Endothelial cell (in vitro differentiated cells): Measurements from ENCODE around the gene WDR77. TPM values are rescaled to one million over a fixed set of nuclear protein-coding genes. Genes with fewer than 3 reads are reported as not detected.

Experiments
- DNase-seq: peaks from one replicate; pipeline ENCODE4 v3.0.0; 2021; ENCODE audit warnings: low spot score
- H3K27ac Mint-ChIP-seq: one replicate; pipeline ENCODE4 v1.8.0; 2021; ENCODE audit warnings: mixed read lengths, inconsistent platforms; ENCODE audit not compliant: unreplicated experiment
- H3K27me3 Mint-ChIP-seq: one replicate; pipeline ENCODE4 v1.8.0; 2021; ENCODE audit warnings: mild to moderate bottlenecking, moderate library complexity, mixed read lengths, inconsistent platforms; ENCODE audit not compliant: unreplicated experiment
- H3K36me3 Mint-ChIP-seq: one replicate; pipeline ENCODE4 v1.8.0; 2021; ENCODE audit warnings: mild to moderate bottlenecking, low read depth, mixed read lengths, inconsistent platforms; ENCODE audit not compliant: unreplicated experiment
- H3K4me1 Mint-ChIP-seq: one replicate; pipeline ENCODE4 v1.8.0; 2021; ENCODE audit warnings: mild to moderate bottlenecking, mixed read lengths, inconsistent platforms; ENCODE audit not compliant: unreplicated experiment
- H3K4me3 Mint-ChIP-seq: one replicate; pipeline ENCODE4 v1.8.0; 2021; ENCODE audit warnings: mild to moderate bottlenecking, mixed read lengths, inconsistent platforms; ENCODE audit not compliant: unreplicated experiment
- H3K9me3 Mint-ChIP-seq: one replicate; pipeline ENCODE4 v1.8.0; 2021; ENCODE audit warnings: mixed read lengths, inconsistent platforms; ENCODE audit not compliant: unreplicated experiment
- CTCF ChIP-seq: fragments of 200-600 bp; sonication (generic); IDR thresholded peaks from one replicate; pipeline ENCODE4 v1.5.0; 2021; ENCODE audit warnings: antibody characterized with exemption; ENCODE audit not compliant: unreplicated experiment
- total RNA-seq: library from RNA; stranded (reverse); fragmentation: NEBNext Ultra II Directional; extraction: Animal tissue kit (Norgen Biotek cat#: 25700); gene quantifications from one replicate; pipeline ENCODE4 v1.2.1, GENCODE V29; 2021; ENCODE audit not compliant: unreplicated experiment

The WDR77 gene
- total RNA-seq, 1 donor from 2014 or later, result 46.2 TPM

GRCh38 chr1:111466480-111466879 is 17.4 kb upstream of the WDR77 start:
- DNase-seq, result no peak
- Mint-ChIP-seq H3K4me1 (no peaks in the 10 kb centered on the region), H3K4me3 (no peak overlapping the region), H3K9me3 (no peaks in the 10 kb centered on the region), H3K36me3 (no peaks in the 10 kb centered on the region), H3K27ac (no peak overlapping the region), H3K27me3 (peaks cover 1% of the 10 kb centered on the region)
- no peak for TF ChIP-seq CTCF

GRCh38 chr1:111465754-111466153 is 16.7 kb upstream of the WDR77 start:
- Mint-ChIP-seq H3K4me3 (no peak overlapping the region), H3K9me3 (no peaks in the 10 kb centered on the region), H3K27ac (no peak overlapping the region), H3K4me1 (no peaks in the 10 kb centered on the region), H3K36me3 (no peaks in the 10 kb centered on the region), H3K27me3 (peaks cover 1% of the 10 kb centered on the region)
- TF ChIP-seq CTCF, result no peak
- DNase-seq, result no peak

- Mint-ChIP-seq H3K9me3 (no peaks in the 10 kb centered on the region), H3K27me3 (peaks cover 1% of the 10 kb centered on the region)
Observed at GRCh38 chr1:111463029-111463683, 14.1 kb upstream of the WDR77 start.

GRCh38 chr1:111462370-111463028 is 13.4 kb upstream of the WDR77 start:
- Mint-ChIP-seq H3K36me3 (peaks cover 9% of the 10 kb centered on the region), H3K9me3 (no peaks in the 10 kb centered on the region), H3K4me3 (no peak overlapping the region), H3K27ac (no peak overlapping the region), H3K4me1 (no peaks in the 10 kb centered on the region), H3K27me3 (peaks cover 1% of the 10 kb centered on the region)
- no peak for TF ChIP-seq CTCF
- DNase-seq, result no peak

More at GRCh38 chr1:111463029-111463683, 14.1 kb upstream of the WDR77 start:
- TF ChIP-seq CTCF, result no peak
- Mint-ChIP-seq H3K4me3 (no peak overlapping the region), H3K36me3 (peaks cover 7% of the 10 kb centered on the region), H3K4me1 (no peaks in the 10 kb centered on the region), H3K27ac (no peak overlapping the region)
- no peak for DNase-seq

- no peak for TF ChIP-seq CTCF
- H3K27ac Mint-ChIP-seq, result no peak overlapping the region
- peaks cover 9% of the 10 kb centered on the region for H3K36me3 Mint-ChIP-seq
- H3K4me3 Mint-ChIP-seq, result no peak overlapping the region
- no peak for DNase-seq
- H3K9me3 Mint-ChIP-seq, result no peaks in the 10 kb centered on the region
- peaks cover 1% of the 10 kb centered on the region for H3K27me3 Mint-ChIP-seq
- H3K4me1 Mint-ChIP-seq, result no peaks in the 10 kb centered on the region
Observed at GRCh38 chr1:111461765-111462164, 12.7 kb upstream of the WDR77 start.
